NCI-H748 (cell line): Measurements from ENCODE around the gene MALSU1.
A peak's percentile ranks its signal among the peaks of the same experiment; 100 is the strongest.

ENCODE experiments used
- DNase-seq: peaks from one replicate; lab custom pipeline; 2025; ENCODE audit not compliant: unreplicated experiment; lab: John Stamatoyannopoulos, UW

MALSU1 gene

GRCh38 chr7:23335136-23335535, 36.0 kb downstream of the MALSU1 start:
- DNase-seq: no peak

- DNase-seq: no peak
Observed at GRCh38 chr7:23335621-23336020, 36.5 kb downstream of the MALSU1 start.

GRCh38 chr7:23336086-23336485, 36.9 kb downstream of the MALSU1 start:
- no peak for DNase-seq

GRCh38 chr7:23336799-23337283, 37.7 kb downstream of the MALSU1 start:
- no peak for DNase-seq

- DNase-seq: no peak
Observed at GRCh38 chr7:23337374-23337773, 38.2 kb downstream of the MALSU1 start.

- no peak for DNase-seq
Observed at GRCh38 chr7:23338439-23338838, 39.3 kb downstream of the MALSU1 start.

- DNase-seq: no peak
Observed at GRCh38 chr7:23338863-23339262, 39.7 kb downstream of the MALSU1 start.

- no peak for DNase-seq
Observed at GRCh38 chr7:23341846-23342598, 42.9 kb downstream of the MALSU1 start.

- DNase-seq: no peak
Observed at GRCh38 chr7:23343102-23343501, 44.0 kb downstream of the MALSU1 start.

GRCh38 chr7:23343806-23344475, 44.8 kb downstream of the MALSU1 start:
- no peak for DNase-seq

- no peak for DNase-seq
Observed at GRCh38 chr7:23345601-23346000, 46.5 kb downstream of the MALSU1 start.

GRCh38 chr7:23346316-23346715, 47.2 kb downstream of the MALSU1 start:
- no peak for DNase-seq

- DNase-seq: no peak
Observed at GRCh38 chr7:23347033-23347681, 48.0 kb downstream of the MALSU1 start.

GRCh38 chr7:23347682-23348180, 48.6 kb downstream of the MALSU1 start:
- DNase-seq: no peak

- no peak for DNase-seq
Observed at GRCh38 chr7:23349484-23350157, 50.5 kb downstream of the MALSU1 start.

- DNase-seq: no peak
Observed at GRCh38 chr7:23350466-23350865, 51.3 kb downstream of the MALSU1 start.

GRCh38 chr7:23353172-23353571, 54.0 kb downstream of the MALSU1 start:
- peak; percentile 37 for DNase-seq

- DNase-seq: no peak
Observed at GRCh38 chr7:23356168-23356567, 57.0 kb downstream of the MALSU1 start.

- no peak for DNase-seq
Observed at GRCh38 chr7:23356726-23357125, 57.6 kb downstream of the MALSU1 start.

GRCh38 chr7:23357190-23358093, 58.3 kb downstream of the MALSU1 start:
- peak; percentile 63 for DNase-seq
